Colon (tissue), 2 donors: ENCODE data around the gene FHL5.
A peak's percentile ranks its signal among the peaks of the same experiment; 100 is the strongest.
"Not testable (repeated sequence)": the region's sequence is repeated elsewhere in the genome, so short reads cannot be mapped to it uniquely, and the experiment has no call there.

Experiments used
- FAIRE-seq: peaks from 2 replicates; lab custom pipeline; 2012; peaks lifted over from hg19 to GRCh38; lab: Jason Lieb, UNC
- donor health status: control.
- donor health status: control.

FHL5 gene

GRCh38 chr6:96562886-96563285 is at the start of gene FHL5:
Gene FHL5, plus strand, starts transcription at chr6:96563128. Its CDS starts 40,486 bp downstream, at chr6:96603614.
- FAIRE-seq, result no peak

GRCh38 chr6:96520171-96521115 is 42.5 kb upstream of the FHL5 start:
- no peak for FAIRE-seq

GRCh38 chr6:96521306-96521643 is 41.7 kb upstream of the FHL5 start:
- no peak for FAIRE-seq

- FAIRE-seq, result no peak
These were observed 41.1 kb upstream of the FHL5 start, which contains the start of gene UFL1 for GRCh38 chr6:96521644-96522464. Gene UFL1, plus strand, starts transcription at chr6:96521806. Its CDS starts 68 bp downstream, at chr6:96521874.

GRCh38 chr6:96522465-96523009 is 40.4 kb upstream of the FHL5 start:
- no peak for FAIRE-seq

GRCh38 chr6:96528193-96528592 is 34.7 kb upstream of the FHL5 start:
- no peak for FAIRE-seq

GRCh38 chr6:96532399-96532798 is 30.5 kb upstream of the FHL5 start:
- no peak for FAIRE-seq

- FAIRE-seq, result no peak
These were observed 25.2 kb upstream of the FHL5 start for GRCh38 chr6:96537726-96538125.

GRCh38 chr6:96542702-96543101 is 20.2 kb upstream of the FHL5 start:
- FAIRE-seq, result no peak

GRCh38 chr6:96545882-96546281 is 17.0 kb upstream of the FHL5 start:
- FAIRE-seq, result no peak

GRCh38 chr6:96547654-96548053 is 15.3 kb upstream of the FHL5 start:
- no peak for FAIRE-seq

GRCh38 chr6:96554558-96554957 is 8.4 kb upstream of the FHL5 start:
- FAIRE-seq, result peak; percentile 94

- FAIRE-seq, result not testable (repeated sequence)
These were observed 3.2 kb upstream of the FHL5 start for GRCh38 chr6:96559740-96560139.

GRCh38 chr6:96563853-96564252 is 925 bp downstream of the FHL5 start:
- FAIRE-seq, result no peak

- FAIRE-seq, result no peak
These were observed 7.1 kb downstream of the FHL5 start for GRCh38 chr6:96570053-96570452.

- FAIRE-seq, result no peak
These were observed 8.6 kb downstream of the FHL5 start for GRCh38 chr6:96571551-96571950.

GRCh38 chr6:96575359-96575758 is 12.4 kb downstream of the FHL5 start:
- no peak for FAIRE-seq

GRCh38 chr6:96576221-96576620 is 13.3 kb downstream of the FHL5 start:
- FAIRE-seq, result no peak

- no peak for FAIRE-seq
These were observed 19.1 kb downstream of the FHL5 start for GRCh38 chr6:96582021-96582420.

- no peak for FAIRE-seq
These were observed 19.5 kb downstream of the FHL5 start for GRCh38 chr6:96582436-96582835.

- no peak for FAIRE-seq
These were observed 41.5 kb downstream of the FHL5 start for GRCh38 chr6:96604420-96604819.

- no peak for FAIRE-seq
These were observed 45.1 kb downstream of the FHL5 start for GRCh38 chr6:96608074-96608473.

- FAIRE-seq, result no peak
These were observed 47.1 kb downstream of the FHL5 start for GRCh38 chr6:96610019-96610418.
